ENCODE results near the gene RNU4-1. TPM values are rescaled to one million over a fixed set of nuclear protein-coding genes. Genes with fewer than 3 reads are reported as not detected.

The RNU4-1 gene
- total and polyA plus RNA-seq, 9 of the 15 experiments (the other 6 are each of a cell fraction or from before 2014, with no cell fraction given): under 0.01 to 19,719 (median 3,563) TPM; not detected in 4

DNA sequence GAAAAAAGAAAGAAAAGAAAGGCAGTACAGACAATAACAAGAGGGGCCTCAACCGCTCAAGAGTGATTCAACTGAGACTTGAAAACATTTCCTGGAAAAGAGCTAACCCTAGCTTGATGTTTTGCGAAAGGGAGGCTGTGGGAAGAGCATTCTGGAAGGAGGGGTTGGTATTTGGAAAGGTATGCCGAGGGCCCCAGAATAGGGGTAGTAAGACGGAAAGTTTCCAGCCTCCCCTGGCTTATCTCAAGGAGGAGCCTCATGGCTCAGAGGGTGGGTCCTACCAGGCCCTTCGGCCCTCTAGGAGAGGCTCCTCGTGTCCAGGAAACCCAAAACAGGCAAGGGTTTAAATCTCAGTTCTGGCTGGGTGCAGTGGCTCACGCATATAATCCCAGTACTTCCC, 9.7 kb downstream of the RNU4-1 start (continued):
- TF ChIP-seq, protein P1, sequence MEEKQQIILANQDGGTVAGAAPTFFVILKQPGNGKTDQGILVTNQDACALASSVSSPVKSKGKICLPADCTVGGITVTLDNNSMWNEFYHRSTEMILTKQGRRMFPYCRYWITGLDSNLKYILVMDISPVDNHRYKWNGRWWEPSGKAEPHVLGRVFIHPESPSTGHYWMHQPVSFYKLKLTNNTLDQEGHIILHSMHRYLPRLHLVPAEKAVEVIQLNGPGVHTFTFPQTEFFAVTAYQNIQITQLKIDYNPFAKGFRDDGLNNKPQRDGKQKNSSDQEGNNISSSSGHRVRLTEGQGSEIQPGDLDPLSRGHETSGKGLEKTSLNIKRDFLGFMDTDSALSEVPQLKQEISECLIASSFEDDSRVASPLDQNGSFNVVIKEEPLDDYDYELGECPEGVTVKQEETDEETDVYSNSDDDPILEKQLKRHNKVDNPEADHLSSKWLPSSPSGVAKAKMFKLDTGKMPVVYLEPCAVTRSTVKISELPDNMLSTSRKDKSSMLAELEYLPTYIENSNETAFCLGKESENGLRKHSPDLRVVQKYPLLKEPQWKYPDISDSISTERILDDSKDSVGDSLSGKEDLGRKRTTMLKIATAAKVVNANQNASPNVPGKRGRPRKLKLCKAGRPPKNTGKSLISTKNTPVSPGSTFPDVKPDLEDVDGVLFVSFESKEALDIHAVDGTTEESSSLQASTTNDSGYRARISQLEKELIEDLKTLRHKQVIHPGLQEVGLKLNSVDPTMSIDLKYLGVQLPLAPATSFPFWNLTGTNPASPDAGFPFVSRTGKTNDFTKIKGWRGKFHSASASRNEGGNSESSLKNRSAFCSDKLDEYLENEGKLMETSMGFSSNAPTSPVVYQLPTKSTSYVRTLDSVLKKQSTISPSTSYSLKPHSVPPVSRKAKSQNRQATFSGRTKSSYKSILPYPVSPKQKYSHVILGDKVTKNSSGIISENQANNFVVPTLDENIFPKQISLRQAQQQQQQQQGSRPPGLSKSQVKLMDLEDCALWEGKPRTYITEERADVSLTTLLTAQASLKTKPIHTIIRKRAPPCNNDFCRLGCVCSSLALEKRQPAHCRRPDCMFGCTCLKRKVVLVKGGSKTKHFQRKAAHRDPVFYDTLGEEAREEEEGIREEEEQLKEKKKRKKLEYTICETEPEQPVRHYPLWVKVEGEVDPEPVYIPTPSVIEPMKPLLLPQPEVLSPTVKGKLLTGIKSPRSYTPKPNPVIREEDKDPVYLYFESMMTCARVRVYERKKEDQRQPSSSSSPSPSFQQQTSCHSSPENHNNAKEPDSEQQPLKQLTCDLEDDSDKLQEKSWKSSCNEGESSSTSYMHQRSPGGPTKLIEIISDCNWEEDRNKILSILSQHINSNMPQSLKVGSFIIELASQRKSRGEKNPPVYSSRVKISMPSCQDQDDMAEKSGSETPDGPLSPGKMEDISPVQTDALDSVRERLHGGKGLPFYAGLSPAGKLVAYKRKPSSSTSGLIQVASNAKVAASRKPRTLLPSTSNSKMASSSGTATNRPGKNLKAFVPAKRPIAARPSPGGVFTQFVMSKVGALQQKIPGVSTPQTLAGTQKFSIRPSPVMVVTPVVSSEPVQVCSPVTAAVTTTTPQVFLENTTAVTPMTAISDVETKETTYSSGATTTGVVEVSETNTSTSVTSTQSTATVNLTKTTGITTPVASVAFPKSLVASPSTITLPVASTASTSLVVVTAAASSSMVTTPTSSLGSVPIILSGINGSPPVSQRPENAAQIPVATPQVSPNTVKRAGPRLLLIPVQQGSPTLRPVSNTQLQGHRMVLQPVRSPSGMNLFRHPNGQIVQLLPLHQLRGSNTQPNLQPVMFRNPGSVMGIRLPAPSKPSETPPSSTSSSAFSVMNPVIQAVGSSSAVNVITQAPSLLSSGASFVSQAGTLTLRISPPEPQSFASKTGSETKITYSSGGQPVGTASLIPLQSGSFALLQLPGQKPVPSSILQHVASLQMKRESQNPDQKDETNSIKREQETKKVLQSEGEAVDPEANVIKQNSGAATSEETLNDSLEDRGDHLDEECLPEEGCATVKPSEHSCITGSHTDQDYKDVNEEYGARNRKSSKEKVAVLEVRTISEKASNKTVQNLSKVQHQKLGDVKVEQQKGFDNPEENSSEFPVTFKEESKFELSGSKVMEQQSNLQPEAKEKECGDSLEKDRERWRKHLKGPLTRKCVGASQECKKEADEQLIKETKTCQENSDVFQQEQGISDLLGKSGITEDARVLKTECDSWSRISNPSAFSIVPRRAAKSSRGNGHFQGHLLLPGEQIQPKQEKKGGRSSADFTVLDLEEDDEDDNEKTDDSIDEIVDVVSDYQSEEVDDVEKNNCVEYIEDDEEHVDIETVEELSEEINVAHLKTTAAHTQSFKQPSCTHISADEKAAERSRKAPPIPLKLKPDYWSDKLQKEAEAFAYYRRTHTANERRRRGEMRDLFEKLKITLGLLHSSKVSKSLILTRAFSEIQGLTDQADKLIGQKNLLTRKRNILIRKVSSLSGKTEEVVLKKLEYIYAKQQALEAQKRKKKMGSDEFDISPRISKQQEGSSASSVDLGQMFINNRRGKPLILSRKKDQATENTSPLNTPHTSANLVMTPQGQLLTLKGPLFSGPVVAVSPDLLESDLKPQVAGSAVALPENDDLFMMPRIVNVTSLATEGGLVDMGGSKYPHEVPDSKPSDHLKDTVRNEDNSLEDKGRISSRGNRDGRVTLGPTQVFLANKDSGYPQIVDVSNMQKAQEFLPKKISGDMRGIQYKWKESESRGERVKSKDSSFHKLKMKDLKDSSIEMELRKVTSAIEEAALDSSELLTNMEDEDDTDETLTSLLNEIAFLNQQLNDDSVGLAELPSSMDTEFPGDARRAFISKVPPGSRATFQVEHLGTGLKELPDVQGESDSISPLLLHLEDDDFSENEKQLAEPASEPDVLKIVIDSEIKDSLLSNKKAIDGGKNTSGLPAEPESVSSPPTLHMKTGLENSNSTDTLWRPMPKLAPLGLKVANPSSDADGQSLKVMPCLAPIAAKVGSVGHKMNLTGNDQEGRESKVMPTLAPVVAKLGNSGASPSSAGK (IDR thresholded peaks at IDR 0.05): peak; percentile 29; the same call in 1 of the 2 replicates
- peak; percentile 46 for TF ChIP-seq L3MBTL2 (IDR thresholded peaks at IDR 0.05)
- TF ChIP-seq, protein P2, sequence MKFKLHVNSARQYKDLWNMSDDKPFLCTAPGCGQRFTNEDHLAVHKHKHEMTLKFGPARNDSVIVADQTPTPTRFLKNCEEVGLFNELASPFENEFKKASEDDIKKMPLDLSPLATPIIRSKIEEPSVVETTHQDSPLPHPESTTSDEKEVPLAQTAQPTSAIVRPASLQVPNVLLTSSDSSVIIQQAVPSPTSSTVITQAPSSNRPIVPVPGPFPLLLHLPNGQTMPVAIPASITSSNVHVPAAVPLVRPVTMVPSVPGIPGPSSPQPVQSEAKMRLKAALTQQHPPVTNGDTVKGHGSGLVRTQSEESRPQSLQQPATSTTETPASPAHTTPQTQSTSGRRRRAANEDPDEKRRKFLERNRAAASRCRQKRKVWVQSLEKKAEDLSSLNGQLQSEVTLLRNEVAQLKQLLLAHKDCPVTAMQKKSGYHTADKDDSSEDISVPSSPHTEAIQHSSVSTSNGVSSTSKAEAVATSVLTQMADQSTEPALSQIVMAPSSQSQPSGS (CRISPR knock-in tag; IDR thresholded peaks at IDR 0.05): no peak
- TF ChIP-seq NONO (IDR thresholded peaks at IDR 0.05; ENCODE audit: low read depth in 2 of 2, low read length in 1 of 2): no peak
